Brain pericyte (primary cell): ENCODE data around the gene NDUFAF4.

Source experiments
- DNase-seq: peaks from one replicate; pipeline ENCODE4 v3.0.0-alpha.2; 2012; ENCODE audit warnings: low read depth, low spot score

Gene NDUFAF4

GRCh38 chr6:96897396-96898240, at the start of gene NDUFAF4:
TSS of gene NDUFAF4 (minus strand) at chr6:96897891. CDS start at chr6:96897801, 90 bp downstream.
- peak; percentile 82 for DNase-seq

- no peak for DNase-seq
Measured at GRCh38 chr6:96947055-96947454, 49.4 kb upstream of the NDUFAF4 start.

DNA sequence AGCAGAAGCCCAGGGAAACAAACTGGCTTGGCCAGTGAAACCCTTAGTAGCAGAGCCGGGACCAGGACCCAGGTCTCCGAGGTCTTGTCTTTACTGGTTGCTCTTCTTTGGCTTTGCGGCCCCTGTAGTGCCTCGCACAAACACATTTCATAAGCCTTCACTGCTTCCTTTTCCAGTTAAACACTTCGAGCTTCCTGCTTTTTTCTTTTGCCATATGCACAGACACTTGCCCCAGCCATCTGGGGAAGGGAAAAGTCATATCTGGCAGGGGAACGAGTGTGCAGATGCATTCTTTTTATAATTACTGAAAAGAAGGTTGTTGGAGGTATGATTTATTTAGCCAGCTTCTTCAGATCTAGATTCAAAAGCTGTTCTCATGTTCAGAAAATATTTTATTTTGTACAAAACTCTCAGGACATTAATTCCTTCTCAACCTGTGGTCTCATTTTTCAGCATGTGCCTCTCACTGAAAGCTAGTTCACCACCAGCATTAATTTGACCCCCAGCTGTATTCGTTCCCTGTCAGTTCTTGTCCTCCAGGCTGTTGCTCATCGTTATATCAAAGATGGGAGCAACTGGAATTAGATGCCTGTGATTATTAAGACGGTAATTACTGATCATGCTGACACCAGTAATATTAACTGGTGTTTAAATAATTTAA, 46.0 kb upstream of the NDUFAF4 start:
- no peak for DNase-seq

GRCh38 chr6:96942676-96943075, 45.0 kb upstream of the NDUFAF4 start:
- no peak for DNase-seq

- DNase-seq, result no peak
Measured at GRCh38 chr6:96940322-96940721, 42.6 kb upstream of the NDUFAF4 start.

GRCh38 chr6:96939007-96939805, 41.5 kb upstream of the NDUFAF4 start:
- no peak for DNase-seq

DNA sequence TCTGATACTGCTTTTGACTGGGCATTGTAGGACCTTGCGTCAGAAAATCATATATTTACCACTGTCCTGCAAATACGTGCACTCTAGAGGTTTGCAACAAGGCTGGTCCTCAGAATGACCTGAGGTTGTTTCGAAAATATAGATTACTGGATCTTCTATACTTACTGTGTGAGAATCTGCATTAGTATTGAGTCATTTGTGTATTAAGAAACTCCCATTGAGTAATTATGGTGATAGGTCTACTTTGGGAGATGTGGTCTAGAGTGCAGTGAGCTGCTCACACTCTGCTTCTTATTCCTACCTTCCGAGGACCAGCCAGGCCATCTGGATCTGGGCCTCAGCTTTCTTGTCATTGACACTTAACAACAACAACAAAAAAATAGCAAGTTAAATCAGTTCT, 36.4 kb upstream of the NDUFAF4 start:
- no peak for DNase-seq

- no peak for DNase-seq
Measured at GRCh38 chr6:96931198-96931597, 33.5 kb upstream of the NDUFAF4 start.

GRCh38 chr6:96929741-96930140, 32.0 kb upstream of the NDUFAF4 start:
- DNase-seq, result no peak

DNA sequence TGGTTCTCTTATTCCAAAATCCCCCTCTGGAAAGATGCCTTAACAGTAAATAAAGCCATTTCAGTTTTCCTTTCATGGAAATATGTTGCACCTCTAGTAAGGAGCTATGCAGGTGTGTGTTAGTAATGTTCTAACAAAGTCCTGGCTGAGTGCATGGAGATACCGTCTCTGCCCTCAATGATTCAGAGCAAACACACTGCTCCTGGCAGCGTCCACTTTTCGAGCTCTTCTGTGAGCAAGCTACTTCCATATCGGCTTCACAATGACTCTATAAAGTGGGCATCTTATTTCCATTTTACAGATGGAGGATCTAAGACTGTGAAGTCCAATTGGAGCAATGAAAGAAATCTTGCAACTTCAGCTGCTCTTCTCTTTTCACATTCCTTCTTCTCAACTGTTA, 30.0 kb upstream of the NDUFAF4 start:
- no peak for DNase-seq

GRCh38 chr6:96926425-96926824, 28.7 kb upstream of the NDUFAF4 start:
- no peak for DNase-seq

- no peak for DNase-seq
Measured at GRCh38 chr6:96925290-96925687, 27.6 kb upstream of the NDUFAF4 start.

- no peak for DNase-seq
Measured at GRCh38 chr6:96923871-96924493, 26.3 kb upstream of the NDUFAF4 start.

GRCh38 chr6:96923400-96923799, 25.7 kb upstream of the NDUFAF4 start:
- no peak for DNase-seq

- no peak for DNase-seq
Measured at GRCh38 chr6:96917098-96917497, 19.4 kb upstream of the NDUFAF4 start.

DNA sequence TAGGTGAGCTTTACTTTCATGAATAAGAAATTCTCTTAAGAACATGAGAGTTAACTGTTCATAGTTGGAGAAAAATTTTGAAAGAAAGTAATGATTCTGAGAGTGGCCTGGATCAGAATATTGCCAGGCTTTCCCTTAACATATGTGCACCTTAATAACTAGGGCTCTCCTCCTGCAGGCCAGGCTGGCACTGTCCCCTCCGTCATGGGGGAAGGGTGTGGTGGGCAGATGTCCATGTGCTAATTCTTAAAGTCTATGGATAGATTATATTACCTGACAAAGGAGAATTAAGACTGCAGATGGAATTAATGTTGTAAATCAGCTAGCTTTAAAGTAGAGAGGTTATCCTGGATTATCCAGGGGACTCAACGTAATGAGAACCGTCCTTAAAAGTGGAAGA, 15.9 kb upstream of the NDUFAF4 start:
- no peak for DNase-seq

GRCh38 chr6:96911751-96912150, 14.1 kb upstream of the NDUFAF4 start:
- no peak for DNase-seq

GRCh38 chr6:96911171-96911570, 13.5 kb upstream of the NDUFAF4 start:
- DNase-seq, result no peak

DNA sequence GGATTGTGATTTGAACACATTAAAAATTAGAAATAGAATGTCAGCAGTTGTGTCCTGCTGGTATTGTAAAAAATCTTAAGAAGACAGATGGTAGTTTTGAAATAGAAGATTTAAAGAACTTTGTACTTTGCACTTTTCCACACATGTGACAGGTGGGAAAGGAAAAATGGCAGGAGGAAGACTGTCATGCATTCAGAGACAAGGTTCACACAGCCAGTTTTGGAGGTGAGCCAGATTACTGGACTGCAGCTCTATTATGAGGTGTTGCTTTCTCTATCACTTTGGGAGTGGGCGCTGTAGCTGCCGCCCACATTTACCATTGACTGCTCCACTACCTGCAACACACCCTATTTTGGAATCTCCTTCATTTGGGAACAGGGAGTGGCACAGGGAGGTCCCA, 12.1 kb upstream of the NDUFAF4 start:
- no peak for DNase-seq

DNA sequence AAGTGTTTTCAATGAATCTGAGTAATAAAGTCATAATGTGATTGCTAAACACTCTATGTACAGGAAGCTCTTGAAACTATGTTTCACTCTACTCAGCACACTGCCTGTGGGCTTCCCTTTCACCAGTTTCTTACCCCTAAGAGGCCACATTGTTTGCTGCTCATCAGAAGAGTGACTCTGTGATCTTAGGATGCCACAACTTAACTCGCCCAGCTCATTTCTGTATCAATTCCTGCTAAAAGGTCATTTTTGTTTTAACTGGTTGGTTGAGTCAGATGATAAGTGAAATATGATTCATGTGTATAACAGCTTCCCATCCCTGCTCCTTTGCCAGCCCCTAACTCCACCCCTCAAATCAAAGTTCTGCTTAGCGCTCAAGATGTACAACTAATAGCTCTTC, 9.8 kb upstream of the NDUFAF4 start:
- DNase-seq, result no peak

- no peak for DNase-seq
Measured at GRCh38 chr6:96900873-96901272, 3.2 kb upstream of the NDUFAF4 start.

GRCh38 chr6:96899451-96899998, 1.8 kb upstream of the NDUFAF4 start:
- DNase-seq, result no peak
